A673 (cell line): Measurements from ENCODE around the gene UMODL1. TPM values are rescaled to one million over a fixed set of nuclear protein-coding genes. Genes with fewer than 3 reads are reported as not detected.

Experiments
- BruUV-seq: library from RNA; stranded (reverse); fragments of 400-500 nt; replicated peaks from 2 replicates; lab custom pipeline; 2021; lab: Mats Ljungman, UMichigan
- CTCF ChIA-PET: fragments of 300-600 bp; sonication (Branson Sonifier 250); formaldehyde crosslinking; loops from one replicate; lab custom pipeline; 2022; ENCODE audit warnings: antibody characterized with exemption; lab: Charles Lee
- POLR2A ChIA-PET: fragments of 300-600 bp; sonication (Branson Sonifier 250); formaldehyde crosslinking; loops from one replicate; lab custom pipeline; 2022; ENCODE audit warnings: antibody characterized with exemption; ENCODE audit not compliant: low non-redundant PET; lab: Charles Lee
- DNase-seq: peaks from one replicate; pipeline ENCODE4 v3.0.0-alpha.2; 2015; ENCODE audit warnings: low spot score
- H3K27ac ChIP-seq: fragments of 200-600 bp; sonication (generic); 2 replicates; pipeline ENCODE4 v1.5.1; 2016; ENCODE audit warnings: mixed run types, low read depth, mild to moderate bottlenecking, mixed read lengths, antibody characterized with exemption, low read length; ENCODE audit not compliant: poor library complexity, severe bottlenecking
- H3K27me3 ChIP-seq: fragments of 200-600 bp; sonication (generic); replicated peaks from 2 replicates; pipeline ENCODE4 v1.6.1; 2017; ENCODE audit warnings: mixed run types, low read depth, mild to moderate bottlenecking, mixed read lengths, antibody characterized with exemption, low read length; ENCODE audit not compliant: insufficient read depth, poor library complexity
- H3K36me3 ChIP-seq: fragments of 200-600 bp; sonication (generic); 2 replicates; pipeline ENCODE4 v1.6.1; 2016; ENCODE audit warnings: mixed run types, mild to moderate bottlenecking, mixed read lengths, antibody characterized with exemption, low read length; ENCODE audit not compliant: insufficient read depth, poor library complexity, severe bottlenecking
- H3K4me1 ChIP-seq: fragments of 200-600 bp; sonication (generic); 2 replicates; pipeline ENCODE4 v1.6.1; 2017; ENCODE audit warnings: mixed run types, mild to moderate bottlenecking, mixed read lengths, antibody characterized with exemption, low read length; ENCODE audit not compliant: insufficient read depth, poor library complexity, severe bottlenecking
- H3K4me3 ChIP-seq: fragments of 200-600 bp; sonication (generic); 2 replicates; pipeline ENCODE4 v1.5.1; 2016; ENCODE audit warnings: low read depth, mixed run types, mild to moderate bottlenecking, mixed read lengths, low read length; ENCODE audit not compliant: poor library complexity, severe bottlenecking
- H3K9me3 ChIP-seq: fragments of 200-600 bp; sonication (generic); 2 replicates; pipeline ENCODE4 v1.6.1; 2016; ENCODE audit warnings: mixed run types, low read depth, mild to moderate bottlenecking, mixed read lengths, antibody characterized with exemption, low read length; ENCODE audit not compliant: poor library complexity, severe bottlenecking
- CTCF ChIP-seq: fragments of 300-800, 200-600 bp; sonication (generic); conservative IDR thresholded peaks from 2 replicates; pipeline ENCODE4 v1.5.1; 2017; ENCODE audit warnings: low read depth, mild to moderate bottlenecking, antibody characterized with exemption, low read length, moderate library complexity, mixed read lengths
- EZH2 ChIP-seq: fragments of 200-600 bp; sonication (generic); IDR thresholded peaks from 2 replicates; pipeline ENCODE4 v1.6.1; 2017; ENCODE audit warnings: borderline replicate concordance, low read depth, mild to moderate bottlenecking, mixed read lengths, antibody characterized with exemption, low read length; ENCODE audit not compliant: poor library complexity, severe bottlenecking
- intact Hi-C: fragments of 100-400 bp; cut with micrococcal nuclease; formaldehyde crosslinking; loops from one replicate; pipeline ENCODE4 v1.10.0; 2022; ENCODE audit not compliant: unreplicated experiment
- total RNA-seq: library from RNA; stranded (reverse); gene quantifications from 2 replicates; pipeline ENCODE4 v1.2.3, GENCODE V29; 2021

UMODL1 gene
- total RNA-seq, 1 experiment from 2014 or later, result not detected

- Histone ChIP-seq H3K27me3 (no peaks in the 10 kb centered on the region), H3K4me1 (no peaks in the 10 kb centered on the region), H3K4me3 (no peak overlapping the region), H3K36me3 (no peaks in the 10 kb centered on the region), H3K9me3 (no peaks in the 10 kb centered on the region), H3K27ac (no peak overlapping the region)
- no peak for DNase-seq
- CTCF ChIA-PET, result no interaction called here
- POLR2A ChIA-PET, result no interaction called here
- no peak for TF ChIP-seq CTCF
- TF ChIP-seq EZH2, result no peak
- no TSS peak for BruUV-seq
- intact Hi-C loops, result no loop called here
Measured at GRCh38 chr21:42151148-42151947, 80.2 kb downstream of the UMODL1 start.

- H3K4me3 ChIP-seq, result no peak overlapping the region
- ChIA-PET POLR2A (no interaction called here), CTCF (no interaction called here)
- H3K36me3 ChIP-seq, result no peaks in the 10 kb centered on the region
- no peaks in the 10 kb centered on the region for H3K9me3 ChIP-seq
- TF ChIP-seq EZH2, result no peak
- TF ChIP-seq CTCF, result no peak
- no peak overlapping the region for H3K27ac ChIP-seq
- BruUV-seq, result no TSS peak
- DNase-seq, result no peak
- intact Hi-C loops, result no loop called here
- H3K27me3 ChIP-seq, result no peaks in the 10 kb centered on the region
- no peaks in the 10 kb centered on the region for H3K4me1 ChIP-seq
Measured at GRCh38 chr21:42151948-42152220, 80.8 kb downstream of the UMODL1 start.

- intact Hi-C loops, result no loop called here
- no peaks in the 10 kb centered on the region for H3K27me3 ChIP-seq
- TF ChIP-seq CTCF, result no peak
- TF ChIP-seq EZH2, result no peak
- ChIA-PET POLR2A (no interaction called here), CTCF (interaction anchor here (0.6 to 1.4 kb wide), 3 partner anchors 27 to 297 kb away, joined by 3 read pairs; no protein-coding TSS in a partner anchor)
- no peaks in the 10 kb centered on the region for H3K36me3 ChIP-seq
- DNase-seq, result no peak
- H3K4me1 ChIP-seq, result no peaks in the 10 kb centered on the region
- no peaks in the 10 kb centered on the region for H3K9me3 ChIP-seq
- no peak overlapping the region for H3K27ac ChIP-seq
- no TSS peak for BruUV-seq
- no peak overlapping the region for H3K4me3 ChIP-seq
Measured at GRCh38 chr21:42153046-42153686, 82.0 kb downstream of the UMODL1 start.
